ENCODE results near the gene OSBPL2. TPM values are rescaled to one million over a fixed set of nuclear protein-coding genes. Genes with fewer than 3 reads are reported as not detected.

Gene OSBPL2
- total and polyA plus RNA-seq, 2 experiments from 2014 or later, result 16.6 to 31.2 TPM

GRCh38 chr20:62325172-62325905 is 87.0 kb downstream of the OSBPL2 start:
- Histone ChIP-seq H3K36me3 (ENCODE audit: insufficient read depth) (peaks cover 20% of the 10 kb centered on the region), H3K9me2 (ENCODE audit: insufficient read depth) (no peaks in the 10 kb centered on the region), H3K79me2 (replicated peaks; ENCODE audit: insufficient read depth) (no peaks in the 10 kb centered on the region), H3K4me1 (ENCODE audit: insufficient read depth) (no peaks in the 10 kb centered on the region), H3K4me3 (no peak overlapping the region), H4K20me1 (replicated peaks; ENCODE audit: insufficient read depth) (no peaks in the 10 kb centered on the region), H3K27me3 (ENCODE audit: insufficient read depth) (no peaks in the 10 kb centered on the region), H3K4me2 (no peak overlapping the region), H3K27ac (ENCODE audit: low read depth) (no peak overlapping the region), H2AFZ (no peak overlapping the region), H3F3A (replicated peaks; ENCODE audit: low read depth) (peaks cover 9% of the 10 kb centered on the region)
- TF ChIP-seq CTCF (conservative IDR thresholded peaks at IDR 0.05; ENCODE audit: low read depth in 2 of 2), result no peak
- no peak for TF ChIP-seq EZH2phosphoT487 (IDR thresholded peaks at IDR 0.05; ENCODE audit: unreplicated experiment)
- no peak for TF ChIP-seq POLR2AphosphoS5 (IDR thresholded peaks at IDR 0.05; ENCODE audit: low read depth)
- no peak for TF ChIP-seq STAT1 (IDR thresholded peaks at IDR 0.05; ENCODE audit: unreplicated experiment)
- TF ChIP-seq ZNF462 (CRISPR knock-in tag; IDR thresholded peaks at IDR 0.05), result no peak
- TF ChIP-seq ETS1 (IDR thresholded peaks at IDR 0.05), result no peak
- no peak for TF ChIP-seq EZH2 (IDR thresholded peaks at IDR 0.05; ENCODE audit: low read depth, unreplicated experiment)
- TF ChIP-seq NANOG (IDR thresholded peaks at IDR 0.05; ENCODE audit: borderline replicate concordance), result no peak
- TF ChIP-seq CREB1 (CRISPR knock-in tag; IDR thresholded peaks at IDR 0.05; ENCODE audit: low read depth), result no peak
- TF ChIP-seq JUNB (IDR thresholded peaks at IDR 0.05; ENCODE audit: unreplicated experiment), result no peak
- TF ChIP-seq ZNF114 (CRISPR knock-in tag; IDR thresholded peaks at IDR 0.05), result no peak
- no peak for DNase-seq (ENCODE audit: low spot score)
- H3K9me3 Mint-ChIP-seq, result peaks cover 3% of the 10 kb centered on the region; the same call in 2 of the 3 replicates
- H3K27me3 Mint-ChIP-seq (ENCODE audit: insufficient read depth, low read depth, poor library complexity), result peaks cover 13% of the 10 kb centered on the region
- peaks cover 74% of the 10 kb centered on the region for H3K36me3 Mint-ChIP-seq (ENCODE audit: low read depth)
- H3K27ac Mint-ChIP-seq, result no peak overlapping the region
- no peak overlapping the region for H3K4me3 Mint-ChIP-seq
- no peak for ATAC-seq
- no peaks in the 10 kb centered on the region; the same call in 2 of the 3 replicates for H3K4me1 Mint-ChIP-seq

Data from GM23338 (cell line).